PC-9 (cell line): Measurements from ENCODE around the gene SNUPN.

Experiments
- EZH2 ChIP-seq: fragments of 200-600 bp; sonication (generic); IDR thresholded peaks from 2 replicates; pipeline ENCODE4 v1.8.0; 2017; ENCODE audit warnings: antibody characterized with exemption, low read depth
- TF ChIP-seq, protein P1 (sequence below): fragments of 200-600 bp; sonication (generic); conservative IDR thresholded peaks from 2 replicates; pipeline ENCODE4 v1.6.1; 2017; ENCODE audit warnings: mixed run types, antibody characterized with exemption, mild to moderate bottlenecking, moderate library complexity

DNA sequence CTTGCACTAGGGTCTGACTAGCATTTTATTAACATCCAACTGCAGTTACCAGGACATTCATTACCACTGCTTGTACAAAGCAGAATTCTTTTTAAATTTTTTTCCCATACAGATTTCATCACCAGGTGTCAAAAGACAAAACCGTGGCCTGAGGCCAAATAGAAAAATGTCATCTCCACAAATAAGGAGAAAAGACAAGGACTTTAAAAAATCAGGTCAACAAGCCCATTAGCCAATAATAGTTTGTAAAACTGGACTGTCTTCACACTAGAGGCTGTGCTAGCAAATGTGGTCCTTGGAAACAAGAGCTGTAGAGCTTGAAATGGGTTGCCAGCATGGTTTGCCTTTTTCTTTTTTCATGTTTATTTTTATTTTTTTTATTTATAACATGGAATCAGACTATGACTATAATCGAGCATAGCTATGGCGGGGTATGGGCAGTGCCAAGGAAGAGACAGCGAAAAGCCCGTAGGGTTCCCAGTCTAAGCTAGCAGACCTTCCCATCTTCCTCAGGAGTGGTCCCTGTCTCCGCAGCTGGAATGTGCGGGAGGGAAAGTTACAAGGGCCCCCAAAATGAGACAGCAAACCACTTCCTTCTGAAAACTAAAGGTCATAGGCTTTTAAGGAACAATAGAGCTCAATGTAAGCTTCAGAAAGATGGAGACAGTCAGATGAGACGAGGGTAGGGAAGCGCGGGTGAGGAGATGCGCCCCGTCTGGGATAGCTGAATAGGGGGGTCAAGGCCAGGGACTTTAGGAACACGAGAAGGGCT is 47.9 kb downstream of the SNUPN start:
- TF ChIP-seq, protein P1, sequence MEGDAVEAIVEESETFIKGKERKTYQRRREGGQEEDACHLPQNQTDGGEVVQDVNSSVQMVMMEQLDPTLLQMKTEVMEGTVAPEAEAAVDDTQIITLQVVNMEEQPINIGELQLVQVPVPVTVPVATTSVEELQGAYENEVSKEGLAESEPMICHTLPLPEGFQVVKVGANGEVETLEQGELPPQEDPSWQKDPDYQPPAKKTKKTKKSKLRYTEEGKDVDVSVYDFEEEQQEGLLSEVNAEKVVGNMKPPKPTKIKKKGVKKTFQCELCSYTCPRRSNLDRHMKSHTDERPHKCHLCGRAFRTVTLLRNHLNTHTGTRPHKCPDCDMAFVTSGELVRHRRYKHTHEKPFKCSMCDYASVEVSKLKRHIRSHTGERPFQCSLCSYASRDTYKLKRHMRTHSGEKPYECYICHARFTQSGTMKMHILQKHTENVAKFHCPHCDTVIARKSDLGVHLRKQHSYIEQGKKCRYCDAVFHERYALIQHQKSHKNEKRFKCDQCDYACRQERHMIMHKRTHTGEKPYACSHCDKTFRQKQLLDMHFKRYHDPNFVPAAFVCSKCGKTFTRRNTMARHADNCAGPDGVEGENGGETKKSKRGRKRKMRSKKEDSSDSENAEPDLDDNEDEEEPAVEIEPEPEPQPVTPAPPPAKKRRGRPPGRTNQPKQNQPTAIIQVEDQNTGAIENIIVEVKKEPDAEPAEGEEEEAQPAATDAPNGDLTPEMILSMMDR: no peak
- no peak for TF ChIP-seq EZH2
